HG03575 (cell line): ENCODE measurements around the gene ARSG.
"Not testable (repeated sequence)": the region's sequence is repeated elsewhere in the genome, so short reads cannot be mapped to it uniquely, and the experiment has no call there.

ENCODE experiments used
- ATAC-seq: cut with Tn5 transposase; IDR thresholded peaks from one replicate; pipeline ENCODE4 v1.9.1; 2021; ENCODE audit not compliant: unreplicated experiment, insufficient number of reproducible peaks, low FRiP score; ENCODE audit errors: extremely low read depth

Gene ARSG

GRCh38 chr17:68354311-68354710 lies 63.0 kb downstream of the ARSG start:
- not testable (repeated sequence) for ATAC-seq

- ATAC-seq = not testable (repeated sequence)
Observed at GRCh38 chr17:68355108-68355507, 63.8 kb downstream of the ARSG start.

- ATAC-seq = no peak
Observed at GRCh38 chr17:68356520-68356919, 65.2 kb downstream of the ARSG start.

- no peak for ATAC-seq
Observed at GRCh38 chr17:68356949-68357455, 65.7 kb downstream of the ARSG start.

GRCh38 chr17:68357886-68358285 lies 66.6 kb downstream of the ARSG start:
- ATAC-seq = no peak

GRCh38 chr17:68359791-68360535 lies 68.7 kb downstream of the ARSG start:
- no peak for ATAC-seq

- ATAC-seq = no peak
Observed at GRCh38 chr17:68365469-68365868, 74.2 kb downstream of the ARSG start.

- no peak for ATAC-seq
Observed at GRCh38 chr17:68368387-68368786, 77.1 kb downstream of the ARSG start.

- no peak for ATAC-seq
Observed at GRCh38 chr17:68375566-68375965, 84.3 kb downstream of the ARSG start.

- not testable (repeated sequence) for ATAC-seq
Observed at GRCh38 chr17:68376178-68376577, 84.9 kb downstream of the ARSG start.

- ATAC-seq = no peak
Observed at GRCh38 chr17:68377771-68378267, 86.5 kb downstream of the ARSG start.

- ATAC-seq = no peak
Observed at GRCh38 chr17:68378268-68379176, 87.2 kb downstream of the ARSG start.

- ATAC-seq = no peak
Observed at GRCh38 chr17:68379177-68379510, 87.8 kb downstream of the ARSG start.

GRCh38 chr17:68379692-68380677 lies 88.7 kb downstream of the ARSG start:
- no peak for ATAC-seq

- no peak for ATAC-seq
Observed at GRCh38 chr17:68381076-68381900, 90.0 kb downstream of the ARSG start.

GRCh38 chr17:68382582-68383085 lies 91.3 kb downstream of the ARSG start:
- no peak for ATAC-seq

- ATAC-seq = no peak
Observed at GRCh38 chr17:68383120-68383442, 91.8 kb downstream of the ARSG start.
